Kidney epithelial cell (primary cell): Measurements from ENCODE around the gene NPDC1. TPM values are rescaled to one million over a fixed set of nuclear protein-coding genes. Genes with fewer than 3 reads are reported as not detected.
A peak's percentile ranks its signal among the peaks of the same experiment; 100 is the strongest.

Source experiments
- DNase-seq: peaks from one replicate; pipeline ENCODE4 v3.0.0-alpha.2; 2010; ENCODE audit warnings: low read depth
- H3K27me3 ChIP-seq: 2 replicates; pipeline ENCODE4 v1.6.0; 2011; ENCODE audit warnings: low read length; ENCODE audit not compliant: control insufficient read depth, insufficient read depth
- H3K36me3 ChIP-seq: 2 replicates; pipeline ENCODE4 v1.5.1; 2011; ENCODE audit warnings: low read length; ENCODE audit not compliant: control insufficient read depth, insufficient read depth
- H3K4me3 ChIP-seq: 2 replicates; pipeline ENCODE4 v1.5.1; 2011; ENCODE audit warnings: low read depth, mild to moderate bottlenecking, control low read depth, low read length
- total RNA-seq: library from RNA; depleted of rRNA; stranded (reverse); fragments of >200 nt; gene quantifications from 2 replicates; pipeline ENCODE4 v1.2.3, GENCODE V29; 2015
- TF ChIP-seq, protein P1 (sequence below): IDR thresholded peaks from 2 replicates; pipeline ENCODE4 v1.5.1; 2011; ENCODE audit warnings: mild to moderate bottlenecking, moderate library complexity, low read length, control low read depth, inconsistent platforms; ENCODE audit not compliant: insufficient read depth, poor library complexity, severe bottlenecking

The NPDC1 gene
- total RNA-seq, 1 donor from 2014 or later: 58.3 TPM

- Histone ChIP-seq H3K4me3 (no peak overlapping the region), H3K36me3 (no peaks in the 10 kb centered on the region), H3K27me3 (peaks cover under 1% of the 10 kb centered on the region)
- TF ChIP-seq, protein P1, sequence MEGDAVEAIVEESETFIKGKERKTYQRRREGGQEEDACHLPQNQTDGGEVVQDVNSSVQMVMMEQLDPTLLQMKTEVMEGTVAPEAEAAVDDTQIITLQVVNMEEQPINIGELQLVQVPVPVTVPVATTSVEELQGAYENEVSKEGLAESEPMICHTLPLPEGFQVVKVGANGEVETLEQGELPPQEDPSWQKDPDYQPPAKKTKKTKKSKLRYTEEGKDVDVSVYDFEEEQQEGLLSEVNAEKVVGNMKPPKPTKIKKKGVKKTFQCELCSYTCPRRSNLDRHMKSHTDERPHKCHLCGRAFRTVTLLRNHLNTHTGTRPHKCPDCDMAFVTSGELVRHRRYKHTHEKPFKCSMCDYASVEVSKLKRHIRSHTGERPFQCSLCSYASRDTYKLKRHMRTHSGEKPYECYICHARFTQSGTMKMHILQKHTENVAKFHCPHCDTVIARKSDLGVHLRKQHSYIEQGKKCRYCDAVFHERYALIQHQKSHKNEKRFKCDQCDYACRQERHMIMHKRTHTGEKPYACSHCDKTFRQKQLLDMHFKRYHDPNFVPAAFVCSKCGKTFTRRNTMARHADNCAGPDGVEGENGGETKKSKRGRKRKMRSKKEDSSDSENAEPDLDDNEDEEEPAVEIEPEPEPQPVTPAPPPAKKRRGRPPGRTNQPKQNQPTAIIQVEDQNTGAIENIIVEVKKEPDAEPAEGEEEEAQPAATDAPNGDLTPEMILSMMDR: no peak
- no peak for DNase-seq
These were observed 7.1 kb downstream of the NPDC1 start for GRCh38 chr9:137038916-137039315.

DNA sequence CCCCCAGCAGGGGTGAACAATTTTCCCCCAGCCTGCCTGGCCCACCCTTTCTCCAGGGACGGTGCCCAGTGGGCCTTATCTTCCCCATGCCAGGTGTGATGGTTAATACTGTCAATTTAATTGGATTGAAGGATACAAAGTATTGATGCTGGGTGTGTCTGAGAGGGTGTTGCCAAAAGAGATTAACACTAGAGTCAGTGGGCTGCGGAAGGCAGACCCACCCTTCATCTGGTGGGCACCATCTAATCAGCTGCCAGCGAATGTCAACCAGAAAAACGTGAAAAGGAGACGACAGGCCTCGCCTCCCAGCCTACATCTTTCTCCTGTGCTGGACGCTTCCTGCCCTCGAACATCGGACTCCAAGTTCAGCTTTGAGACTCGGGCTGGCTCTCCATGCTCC, 8.5 kb downstream of the NPDC1 start:
- Histone ChIP-seq H3K27me3 (peaks cover 2% of the 10 kb centered on the region), H3K36me3 (no peaks in the 10 kb centered on the region), H3K4me3 (no peak overlapping the region)
- TF ChIP-seq, protein P1: no peak
- no peak for DNase-seq

GRCh38 chr9:137037035-137037434, 8.9 kb downstream of the NPDC1 start:
- TF ChIP-seq, protein P1: no peak
- Histone ChIP-seq H3K27me3 (peaks cover 2% of the 10 kb centered on the region), H3K36me3 (no peaks in the 10 kb centered on the region), H3K4me3 (no peak overlapping the region)
- no peak for DNase-seq

- TF ChIP-seq, protein P1: no peak
- Histone ChIP-seq H3K4me3 (no peak overlapping the region), H3K27me3 (peaks cover 4% of the 10 kb centered on the region), H3K36me3 (no peaks in the 10 kb centered on the region)
- DNase-seq: no peak
These were observed 10.0 kb downstream of the NPDC1 start for GRCh38 chr9:137035937-137036336.

DNA sequence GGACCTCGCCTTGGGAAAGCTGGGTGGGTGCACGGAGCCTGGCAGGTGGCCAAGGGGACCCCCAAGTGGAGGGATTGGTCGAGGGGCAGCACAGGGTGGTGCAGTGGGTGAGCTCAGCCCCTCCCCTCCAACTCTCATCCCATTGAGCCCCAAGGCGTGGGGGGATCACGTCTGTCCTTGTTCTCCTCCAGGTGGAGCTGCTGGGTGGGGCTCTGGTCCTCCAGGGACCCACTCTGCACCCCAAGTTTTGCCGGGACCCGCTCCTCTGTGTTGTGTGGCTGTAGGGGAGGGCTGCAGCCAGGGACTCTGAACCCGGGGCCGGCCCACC, 10.5 kb downstream of the NPDC1 start:
- TF ChIP-seq, protein P1: no peak
- H3K27me3 ChIP-seq: peaks cover 4% of the 10 kb centered on the region
- no peak for DNase-seq
- no peaks in the 10 kb centered on the region for H3K36me3 ChIP-seq
- no peak overlapping the region for H3K4me3 ChIP-seq

GRCh38 chr9:137034709-137035506, 11.1 kb downstream of the NPDC1 start:
- no peak for DNase-seq
- no peaks in the 10 kb centered on the region for H3K36me3 ChIP-seq
- H3K4me3 ChIP-seq: no peak overlapping the region
- TF ChIP-seq, protein P1: peak; percentile 96
- H3K27me3 ChIP-seq: peaks cover 4% of the 10 kb centered on the region
